Upper lobe of left lung (tissue), 6 donors: Measurements from ENCODE around the gene AURKA. TPM values are rescaled to one million over a fixed set of nuclear protein-coding genes. Genes with fewer than 3 reads are reported as not detected.

Source experiments
- ATAC-seq, 2 donors: fragments of 200-7000 bp; cut with Tn5 transposase; one replicate each; pipeline ENCODE4 v1.9.1; 2022; ENCODE audit warnings: mild to moderate bottlenecking in 2 of 2, moderate library complexity in 2 of 2; ENCODE audit not compliant: low FRiP score in 2 of 2
- DNase-seq, 2 donors: peaks; one replicate each; pipeline ENCODE4 v3.0.0-alpha.2; 2019 to 2020
- H3K27ac ChIP-seq, 4 donors: fragments of 200-600 bp; sonication (generic); one replicate each; pipeline ENCODE4 v1.5.1; 2016 to 2019
- H3K27me3 ChIP-seq, 4 donors: fragments of 200-600 bp; sonication (generic); one replicate each; pipeline ENCODE4 v1.5.1; 2017 to 2019
- H3K36me3 ChIP-seq, 4 donors: fragments of 200-600 bp; sonication (generic); one replicate each; pipeline ENCODE4 v1.5.1; 2016 to 2019
- H3K4me1 ChIP-seq, 4 donors: fragments of 200-600 bp; sonication (generic); one replicate each; pipeline ENCODE4 v1.5.1; 2018 to 2019
- H3K4me3 ChIP-seq, 4 donors: fragments of 200-600 bp; sonication (generic); one replicate each; pipeline ENCODE4 v1.5.1; 2017 to 2019; ENCODE audit warnings: mild to moderate bottlenecking in 2 of 4, moderate library complexity in 1 of 4
- H3K9me3 ChIP-seq, 4 donors: fragments of 200-600 bp; sonication (generic); one replicate each; pipeline ENCODE4 v1.5.1; 2018 to 2019
- EP300 ChIP-seq, 4 donors: sonication (generic); formaldehyde crosslinking; IDR thresholded peaks; one replicate each; pipeline ENCODE4 v1.5.1; 2017; ENCODE audit warnings: antibody characterized with exemption in 4 of 4, control low read depth in 2 of 4
- POLR2A ChIP-seq, 4 donors: fragments of 450-650 bp; IDR thresholded peaks; one replicate each; pipeline ENCODE4 v1.5.1; 2016 to 2017; ENCODE audit warnings: antibody characterized with exemption in 4 of 4, mild to moderate bottlenecking in 2 of 4
- POLR2AphosphoS5 ChIP-seq, 2 donors: sonication (generic); formaldehyde crosslinking; IDR thresholded peaks; one replicate each; pipeline ENCODE4 v1.5.1; 2017; ENCODE audit warnings: antibody characterized with exemption in 2 of 2
- WGBS, 2 donors: methylation state at CpG; one replicate each; pipeline ENCODE4 v1.1.5; 2017 to 2018; 5-methylcytosine and 5-hydroxymethylcytosine counted together
- total RNA-seq, 6 donors: library from RNA; depleted of rRNA in 4 of 6; stranded (reverse); fragments of >200 nt in 4 of 6; gene quantifications; one replicate each; pipeline versions ENCODE4 v1.1.0 to v1.2.1, GENCODE V29; 2016 to 2021
- TF ChIP-seq, protein P1 (sequence below), 6 experiments: fragments of 450-650 bp in 4 of 6; fragments of 200-600 bp in 2 of 6; sonication (generic) in 2 of 6; IDR thresholded peaks; one replicate each; pipeline ENCODE4 v1.5.1; 2016 to 2019; ENCODE audit warnings: antibody characterized with exemption in 6 of 6
- donor health status: DM: no; HTN: no; CAD: no; lungs with moderate emphysema.
- donor health status: DM: no; HTN: yes; CAD: no; lungs with severe emphysema.

AURKA gene
- total RNA-seq, 6 donors from 2014 or later: 0.44 to 3.9 (median 3.3) TPM; not detected in 1

DNA sequence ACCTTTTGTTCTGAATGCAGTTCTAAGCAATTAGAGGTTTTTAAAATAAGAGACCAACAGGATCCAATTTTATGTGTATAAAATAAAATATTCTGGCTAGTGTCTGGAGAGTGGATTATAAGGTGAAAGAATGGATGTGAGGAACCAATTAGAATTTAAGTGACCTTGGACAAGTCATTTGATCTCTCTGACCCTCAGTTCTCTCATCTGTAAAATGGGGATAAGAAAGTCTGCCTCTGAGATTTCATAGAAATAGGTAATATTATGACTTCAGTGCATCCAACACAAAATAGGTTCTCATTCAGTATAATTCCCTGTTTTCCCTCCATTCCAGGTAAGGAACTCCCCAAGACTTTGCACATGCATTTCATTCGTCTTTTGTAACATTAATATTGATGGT, 38.9 kb upstream of the AURKA start:
- Histone ChIP-seq H3K4me1 (peaks cover 24 to 39% (median 27%) of the 10 kb centered on the region in 4 donors), H3K9me3 (no peaks in the 10 kb centered on the region), H3K27me3 (no peaks in the 10 kb centered on the region), H3K36me3 (no peaks in the 10 kb centered on the region), H3K27ac (peak overlapping the region in 1 of 4 donors; percentile 54), H3K4me3 (no peak overlapping the region)
- 61 to 71% methylated on average over 1 of the region's 1 CpG for WGBS, 2 donors
- no peak for ATAC-seq
- TF ChIP-seq POLR2A (IDR thresholded peaks at IDR 0.05) (no peak), POLR2AphosphoS5 (IDR thresholded peaks at IDR 0.05) (no peak)
- TF ChIP-seq, protein P1, sequence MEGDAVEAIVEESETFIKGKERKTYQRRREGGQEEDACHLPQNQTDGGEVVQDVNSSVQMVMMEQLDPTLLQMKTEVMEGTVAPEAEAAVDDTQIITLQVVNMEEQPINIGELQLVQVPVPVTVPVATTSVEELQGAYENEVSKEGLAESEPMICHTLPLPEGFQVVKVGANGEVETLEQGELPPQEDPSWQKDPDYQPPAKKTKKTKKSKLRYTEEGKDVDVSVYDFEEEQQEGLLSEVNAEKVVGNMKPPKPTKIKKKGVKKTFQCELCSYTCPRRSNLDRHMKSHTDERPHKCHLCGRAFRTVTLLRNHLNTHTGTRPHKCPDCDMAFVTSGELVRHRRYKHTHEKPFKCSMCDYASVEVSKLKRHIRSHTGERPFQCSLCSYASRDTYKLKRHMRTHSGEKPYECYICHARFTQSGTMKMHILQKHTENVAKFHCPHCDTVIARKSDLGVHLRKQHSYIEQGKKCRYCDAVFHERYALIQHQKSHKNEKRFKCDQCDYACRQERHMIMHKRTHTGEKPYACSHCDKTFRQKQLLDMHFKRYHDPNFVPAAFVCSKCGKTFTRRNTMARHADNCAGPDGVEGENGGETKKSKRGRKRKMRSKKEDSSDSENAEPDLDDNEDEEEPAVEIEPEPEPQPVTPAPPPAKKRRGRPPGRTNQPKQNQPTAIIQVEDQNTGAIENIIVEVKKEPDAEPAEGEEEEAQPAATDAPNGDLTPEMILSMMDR (IDR thresholded peaks at IDR 0.05): no peak
- no peak for DNase-seq

- H3K36me3 ChIP-seq: no peaks in the 10 kb centered on the region
- 58 to 70% methylated on average over 3 to 4 of the region's 4 CpGs for WGBS, 2 donors
- peaks cover 24 to 44% (median 27%) of the 10 kb centered on the region in 4 donors for H3K4me1 ChIP-seq
- TF ChIP-seq POLR2A (IDR thresholded peaks at IDR 0.05) (no peak), POLR2AphosphoS5 (IDR thresholded peaks at IDR 0.05) (peak; percentile 35 to 56)
- H3K27me3 ChIP-seq: no peaks in the 10 kb centered on the region
- H3K27ac ChIP-seq: peak overlapping the region in 1 of 4 donors; percentile 54
- ATAC-seq (peak; percentile 34 to 64), DNase-seq (peak in 1 of 2 donors; percentile 21)
- no peak overlapping the region for H3K4me3 ChIP-seq
- H3K9me3 ChIP-seq: no peaks in the 10 kb centered on the region
Observed at GRCh38 chr20:56430461-56430860, 38.4 kb upstream of the AURKA start.

DNA sequence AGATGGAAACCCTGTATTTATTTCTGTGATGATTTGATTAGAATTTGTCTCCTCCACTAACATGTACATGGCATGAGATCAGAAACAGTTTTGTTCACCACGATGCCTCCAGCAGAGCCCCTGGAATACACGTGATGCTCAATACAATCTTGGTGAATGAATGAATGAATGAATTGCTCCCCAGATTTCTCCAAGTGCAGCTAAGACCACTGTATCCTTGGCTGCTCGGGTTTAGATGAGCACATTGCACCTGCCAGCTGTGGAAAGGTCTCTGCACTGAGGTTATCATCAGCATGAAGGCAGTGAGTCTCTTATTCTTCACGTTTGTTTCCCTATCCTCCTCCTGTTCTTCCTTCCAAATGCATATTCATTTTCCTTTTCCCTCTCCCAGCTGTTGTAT, 37.9 kb upstream of the AURKA start:
- Histone ChIP-seq H3K4me1 (peaks cover 24 to 44% (median 28%) of the 10 kb centered on the region in 4 donors), H3K9me3 (no peaks in the 10 kb centered on the region), H3K4me3 (no peak overlapping the region), H3K27me3 (no peaks in the 10 kb centered on the region), H3K27ac (peak overlapping the region; percentile 41 to 71 (median 60)), H3K36me3 (no peaks in the 10 kb centered on the region)
- WGBS, 2 donors: 29 to 51% methylated on average over 4 of the region's 4 CpGs
- no peak for ATAC-seq
- TF ChIP-seq POLR2A (IDR thresholded peaks at IDR 0.05) (no peak), POLR2AphosphoS5 (IDR thresholded peaks at IDR 0.05) (no peak), EP300 (IDR thresholded peaks at IDR 0.05) (no peak)
- TF ChIP-seq, protein P1 (IDR thresholded peaks at IDR 0.05): no peak
- DNase-seq: peak in 1 of 2 donors; percentile 14

GRCh38 chr20:56429502-56429901, 37.5 kb upstream of the AURKA start:
- H3K4me1 ChIP-seq: peaks cover 24 to 44% (median 30%) of the 10 kb centered on the region in 4 donors
- peak in 1 of 2 donors; percentile 16 for ATAC-seq
- no peak overlapping the region for H3K4me3 ChIP-seq
- WGBS, 2 donors: 39 to 46% methylated on average over 6 of the region's 6 CpGs
- TF ChIP-seq POLR2AphosphoS5 (IDR thresholded peaks at IDR 0.05): peak in 1 of 2 donors; percentile 36
- no peak for TF ChIP-seq POLR2A (IDR thresholded peaks at IDR 0.05)
- DNase-seq: peak in 1 of 2 donors; percentile 10
- H3K36me3 ChIP-seq: no peaks in the 10 kb centered on the region
- no peaks in the 10 kb centered on the region for H3K9me3 ChIP-seq
- no peaks in the 10 kb centered on the region for H3K27me3 ChIP-seq
- peak overlapping the region; percentile 54 to 71 (median 66) for H3K27ac ChIP-seq

DNA sequence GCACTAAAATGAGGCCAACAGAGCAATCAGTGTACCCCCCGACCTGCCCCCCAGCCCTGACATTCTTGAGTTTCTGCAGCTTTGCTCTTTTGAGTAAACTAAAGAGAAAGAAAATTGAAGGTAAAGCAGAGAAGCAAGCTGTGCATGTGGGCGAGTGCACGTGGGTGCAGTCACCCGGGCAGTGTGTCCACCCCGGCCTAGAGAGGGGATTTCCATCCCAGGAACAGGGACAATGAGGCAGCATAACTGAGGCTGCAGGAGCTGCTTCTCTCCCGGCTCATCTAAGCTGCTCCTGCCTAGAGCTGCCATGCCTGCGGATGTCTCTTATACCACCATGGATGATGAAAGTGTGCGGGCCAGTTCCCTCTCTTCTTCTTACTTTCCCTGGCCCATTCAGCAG, 36.9 kb upstream of the AURKA start:
- 63 to 72% methylated on average over 8 of the region's 8 CpGs for WGBS, 2 donors

More for the DNA sequence above, 36.9 kb upstream of the AURKA start:
- no peak for ATAC-seq
- Histone ChIP-seq H3K27ac (peak overlapping the region; percentile 54 to 71 (median 66)), H3K36me3 (no peaks in the 10 kb centered on the region), H3K27me3 (no peaks in the 10 kb centered on the region), H3K4me3 (no peak overlapping the region), H3K4me1 (peaks cover 24 to 40% (median 30%) of the 10 kb centered on the region in 4 donors), H3K9me3 (no peaks in the 10 kb centered on the region)
- DNase-seq: peak in 1 of 2 donors; percentile 31
- TF ChIP-seq EP300 (IDR thresholded peaks at IDR 0.05): no peak
- TF ChIP-seq, protein P1 (IDR thresholded peaks at IDR 0.05): no peak
- no peak for TF ChIP-seq POLR2AphosphoS5 (IDR thresholded peaks at IDR 0.05)
- TF ChIP-seq POLR2A (IDR thresholded peaks at IDR 0.05): no peak
